Activated CD8-positive, alpha-beta memory T cell treated with anti-CD3 and anti-CD28 coated beads for 1 hour (primary cell): Measurements from ENCODE around the gene PDE6B.
A peak's percentile ranks its signal among the peaks of the same experiment; 100 is the strongest.
"Not testable (repeated sequence)": the region's sequence is repeated elsewhere in the genome, so short reads cannot be mapped to it uniquely, and the experiment has no call there.

Experiments used
- DNase-seq, 2 donors: peaks; one replicate each; pipeline ENCODE4 v3.0.0-alpha.2; 2020; ENCODE audit warnings: low read depth in 1 of 2; ENCODE audit errors: extremely low read depth in 1 of 2

Gene PDE6B

DNA sequence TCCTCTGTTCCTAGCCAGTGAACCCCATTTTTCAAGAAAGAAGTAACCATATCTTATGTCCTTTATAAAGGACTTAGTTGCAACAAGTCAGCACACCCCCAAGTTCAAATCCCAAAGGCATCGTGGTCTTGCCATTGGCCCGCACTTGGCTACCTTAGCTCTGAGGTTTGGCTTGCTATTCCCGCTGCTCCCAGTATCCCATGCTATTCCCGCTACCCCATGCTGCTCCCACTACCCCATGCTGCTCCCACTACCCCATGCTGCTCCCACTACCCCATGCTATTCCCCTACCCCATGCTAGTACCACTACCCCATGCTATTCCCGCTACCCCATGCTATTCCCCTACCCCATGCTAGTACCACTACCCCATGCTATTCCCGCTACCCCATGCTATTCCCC lies 42.8 kb downstream of the PDE6B start:
- not testable (repeated sequence) for DNase-seq

DNA sequence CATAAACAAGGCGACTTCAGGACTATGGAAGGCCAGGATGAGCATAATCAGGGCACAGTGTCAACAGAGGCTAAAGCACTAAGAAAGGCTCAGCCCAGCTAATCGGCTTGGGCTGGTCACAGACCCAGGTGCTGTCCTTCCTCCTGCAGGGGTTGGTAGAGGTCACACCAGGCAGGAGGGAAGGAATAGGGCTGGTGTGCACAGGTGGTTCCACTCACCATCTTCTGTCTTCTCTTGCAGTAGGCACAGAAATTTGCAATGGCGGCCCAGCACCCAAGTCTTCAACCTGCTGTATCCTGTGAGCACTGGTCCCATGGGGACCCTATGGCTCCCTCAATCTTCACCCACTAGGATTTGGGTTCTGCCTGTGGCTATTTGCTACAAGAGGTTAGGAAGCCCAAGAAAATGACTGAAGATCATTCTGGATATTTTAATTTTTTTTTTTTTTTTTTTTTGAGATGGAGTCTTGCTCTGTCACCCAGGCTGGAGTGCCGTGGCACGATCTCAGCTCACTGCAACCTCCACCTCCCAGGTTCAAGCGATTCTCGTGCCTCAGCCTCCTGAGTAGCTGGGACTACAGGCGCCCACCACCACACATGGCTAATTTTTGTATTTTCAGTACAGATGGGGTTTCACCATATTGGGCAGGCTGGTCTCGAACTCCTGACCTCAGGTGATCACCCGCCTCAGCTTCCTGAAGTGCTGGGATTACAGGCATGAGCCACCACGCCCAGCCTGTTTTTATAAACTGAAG lies 44.6 kb downstream of the PDE6B start:
- not testable (repeated sequence) for DNase-seq

DNA sequence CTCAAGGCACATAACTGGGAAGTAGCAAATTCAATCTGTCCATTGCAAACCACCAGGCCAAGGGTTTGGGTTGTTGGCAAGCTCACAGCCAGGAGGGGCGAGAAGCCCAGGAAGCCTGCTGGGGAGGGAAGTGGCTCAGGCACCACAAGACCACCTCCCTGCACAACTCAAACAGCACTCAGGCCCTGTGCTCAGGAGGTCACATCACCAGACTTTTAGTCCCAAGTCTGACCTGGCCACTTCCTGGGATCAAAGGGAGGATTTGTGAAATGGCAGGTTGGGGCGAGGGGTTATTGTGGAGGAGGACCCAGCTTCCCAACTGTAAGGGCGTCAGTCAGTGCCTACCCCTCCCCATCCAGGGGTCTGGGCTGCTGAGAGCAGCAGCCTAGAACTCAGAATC lies 46.4 kb downstream of the PDE6B start:
- no peak for DNase-seq

DNA sequence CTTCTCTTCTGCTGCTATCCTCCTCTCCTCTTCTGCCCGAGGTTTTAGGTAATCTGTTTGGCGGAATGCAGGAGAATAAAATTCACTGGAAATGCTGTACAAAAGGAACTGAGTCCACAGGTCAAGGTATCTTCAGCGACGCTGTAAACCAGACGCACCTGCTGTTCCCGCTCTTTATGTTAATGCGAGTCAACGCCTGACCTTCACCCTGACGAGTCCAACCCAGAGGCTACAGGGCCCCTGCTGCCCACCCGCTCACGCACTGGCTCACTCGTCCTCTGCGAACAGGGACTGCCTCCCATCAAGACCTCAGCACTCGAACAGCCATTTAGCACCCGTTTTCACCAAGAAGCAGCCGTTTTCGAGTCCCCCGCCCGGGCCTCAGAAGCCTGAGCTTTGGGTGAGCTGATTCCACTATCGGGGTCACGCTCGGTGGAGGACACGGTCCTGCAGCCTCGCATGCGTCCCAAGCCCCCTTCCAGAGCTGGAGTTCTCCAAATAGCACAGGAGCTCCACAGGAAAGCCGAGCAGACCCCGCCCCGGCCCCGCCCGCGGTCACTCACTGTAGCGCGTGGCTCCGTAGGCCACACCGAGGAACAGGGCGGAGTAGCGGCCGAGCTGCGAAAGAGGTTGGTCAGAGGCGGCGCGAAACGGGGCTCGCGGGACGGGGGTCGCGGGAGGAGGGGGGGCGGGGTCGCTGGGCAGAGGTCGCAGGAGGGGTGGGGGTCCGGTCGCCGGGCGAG lies 48.1 kb downstream of the PDE6B start:
- no peak for DNase-seq

DNA sequence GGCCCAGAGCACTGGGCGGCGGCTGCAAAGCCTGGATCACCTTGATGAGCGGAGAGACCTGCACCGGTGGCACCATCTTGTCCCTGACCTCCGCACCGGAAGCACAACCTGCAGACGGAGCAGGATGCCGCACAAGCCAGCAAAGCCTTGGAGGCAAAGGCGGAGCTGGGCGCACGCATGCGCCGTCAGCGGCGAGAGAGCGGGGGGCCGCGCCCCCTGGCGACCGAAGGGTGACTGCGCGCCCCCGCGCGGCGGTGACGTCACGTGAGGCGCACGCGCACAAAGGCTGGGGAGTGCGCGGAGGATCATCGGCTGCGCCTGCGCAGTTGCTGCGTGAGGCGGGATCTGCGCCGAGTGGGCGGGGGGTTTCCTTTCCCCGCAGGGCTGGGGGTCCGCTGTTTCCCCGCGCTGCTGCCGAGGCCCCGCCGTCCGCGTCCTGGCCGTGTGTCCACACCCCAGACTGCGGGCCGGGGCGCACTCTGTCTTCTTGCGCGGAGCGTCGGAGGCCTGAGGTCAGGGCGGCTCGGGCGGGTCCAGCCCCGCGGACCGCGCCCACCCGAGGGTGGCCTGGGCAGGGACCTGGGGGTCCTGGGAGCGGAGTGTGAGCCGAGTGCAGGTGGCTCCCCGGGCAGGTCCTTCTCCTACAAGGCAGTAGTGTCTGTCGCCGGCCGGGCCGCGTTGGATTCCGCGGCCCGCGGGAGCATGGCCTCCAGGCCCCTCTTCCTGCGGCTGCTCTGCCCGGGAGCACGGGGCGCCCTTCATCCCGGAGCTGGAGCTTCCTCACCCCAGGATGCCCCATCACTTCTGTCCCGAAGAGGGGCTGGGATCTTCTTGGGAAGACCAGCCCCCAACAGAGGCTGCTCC lies 49.0 kb downstream of the PDE6B start, which contains the start of the genes ATP5ME and MYL5:
Gene ATP5ME, minus strand, starts transcription at position 105 of the 864 bp plus-strand sequence. Its CDS starts 29 bp downstream, at position 76.
Gene MYL5, plus strand, starts transcription at position 371 of the 864 bp plus-strand sequence. CDS start 3,485 bp downstream, outside the sequence.
- DNase-seq, result peak; percentile 94 to 98

DNA sequence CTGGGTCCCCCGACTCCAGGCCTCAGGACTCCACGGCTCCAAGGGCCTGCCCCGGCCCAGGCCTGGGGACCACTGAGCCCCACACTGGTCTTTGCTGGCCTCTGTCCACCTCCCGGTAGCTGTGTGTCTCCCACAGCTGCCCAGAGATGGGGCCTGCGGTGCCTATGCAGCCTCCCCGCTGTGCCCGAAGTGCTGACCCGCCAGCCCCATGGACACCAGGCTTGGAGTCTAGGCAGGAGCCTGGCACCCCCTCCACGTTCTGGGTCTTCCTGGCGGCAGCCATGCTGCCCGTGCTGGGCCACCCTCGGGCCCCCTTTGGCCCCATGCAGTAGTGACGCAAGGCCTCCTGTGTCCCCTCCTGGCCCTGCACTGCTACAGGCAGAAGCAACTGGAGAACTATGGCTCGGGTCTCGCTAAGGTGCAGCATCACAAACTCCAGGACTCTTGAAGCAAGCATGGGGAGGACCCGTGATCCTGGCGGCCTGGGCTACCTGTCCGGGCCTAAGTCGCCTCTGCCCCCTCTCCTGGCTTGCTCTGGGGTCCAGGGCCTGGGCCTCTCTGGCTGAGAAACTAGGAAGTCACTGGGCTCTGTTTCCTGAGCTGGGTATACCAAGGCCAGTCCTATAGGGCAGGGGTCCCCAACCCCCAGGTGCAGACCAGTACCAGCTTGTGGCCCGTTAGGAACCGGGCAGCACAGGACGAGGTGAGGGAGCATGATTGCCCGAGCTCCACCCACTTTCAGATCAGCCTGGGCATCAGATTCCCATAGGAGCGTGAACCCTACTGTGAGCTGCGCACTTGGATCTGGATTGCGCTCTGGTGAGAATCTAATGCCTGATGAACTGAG lies 49.9 kb downstream of the PDE6B start:
- no peak for DNase-seq

DNA sequence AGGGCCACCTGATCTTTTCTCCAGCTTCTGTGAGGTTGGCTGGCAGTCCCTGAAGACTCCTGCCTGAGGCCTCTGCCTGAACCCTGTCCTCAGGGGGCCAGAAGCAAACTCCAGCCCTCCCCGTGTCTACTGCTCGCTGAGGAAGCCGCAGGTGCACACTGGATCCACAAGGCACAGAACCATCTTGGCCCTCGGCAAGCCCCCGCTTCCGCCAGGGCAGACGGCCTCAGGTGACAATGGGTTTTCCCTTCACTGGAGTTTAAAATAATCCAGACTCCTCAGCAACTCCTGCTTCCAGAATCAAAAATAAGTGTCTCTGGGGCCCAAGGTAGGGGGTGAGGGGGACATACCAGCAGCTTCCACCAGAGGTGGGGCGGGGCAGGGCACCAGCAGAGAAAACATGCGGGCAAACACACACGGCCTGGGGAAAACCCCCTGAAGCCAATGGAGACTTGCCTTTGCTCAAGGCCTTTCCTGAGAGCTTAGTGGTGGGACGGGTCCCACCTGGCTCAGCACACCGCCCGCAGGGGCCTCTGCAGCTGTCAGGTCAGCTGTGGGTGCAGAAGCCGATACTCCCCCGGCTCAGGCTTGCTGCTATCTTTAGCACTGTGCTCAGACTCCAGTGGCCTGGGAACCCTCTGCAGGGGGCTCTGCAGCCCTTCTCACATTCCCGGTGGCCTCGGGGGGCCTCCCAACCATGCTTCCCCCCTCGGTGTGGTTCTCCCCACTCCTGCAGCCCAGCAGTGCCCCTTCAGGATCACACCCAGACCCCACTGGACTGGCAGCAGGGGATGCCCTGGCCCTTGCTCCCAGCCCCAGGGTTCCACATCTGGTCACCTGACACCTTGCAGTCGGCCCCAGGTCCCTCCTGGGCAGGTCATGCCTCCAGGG lies 50.9 kb downstream of the PDE6B start:
- no peak for DNase-seq

DNA sequence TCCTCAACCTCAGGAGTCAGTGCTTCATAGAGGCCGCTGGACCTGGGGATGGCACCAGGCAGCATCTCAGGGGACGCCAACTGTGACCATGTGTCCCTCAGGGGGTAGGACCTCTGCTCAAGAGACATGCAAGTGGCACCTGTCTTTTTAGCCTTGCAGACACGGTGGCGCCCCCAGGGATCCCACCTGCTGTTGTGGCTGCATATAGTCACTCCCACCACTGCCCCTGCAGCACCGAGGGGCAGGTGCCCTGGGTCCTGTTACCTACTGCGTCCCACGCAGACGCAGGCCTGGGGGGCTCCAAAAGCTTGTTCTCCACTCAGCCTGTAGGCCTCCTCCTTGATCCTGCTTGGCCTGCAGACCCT lies 51.5 kb downstream of the PDE6B start:
- DNase-seq, result no peak

DNA sequence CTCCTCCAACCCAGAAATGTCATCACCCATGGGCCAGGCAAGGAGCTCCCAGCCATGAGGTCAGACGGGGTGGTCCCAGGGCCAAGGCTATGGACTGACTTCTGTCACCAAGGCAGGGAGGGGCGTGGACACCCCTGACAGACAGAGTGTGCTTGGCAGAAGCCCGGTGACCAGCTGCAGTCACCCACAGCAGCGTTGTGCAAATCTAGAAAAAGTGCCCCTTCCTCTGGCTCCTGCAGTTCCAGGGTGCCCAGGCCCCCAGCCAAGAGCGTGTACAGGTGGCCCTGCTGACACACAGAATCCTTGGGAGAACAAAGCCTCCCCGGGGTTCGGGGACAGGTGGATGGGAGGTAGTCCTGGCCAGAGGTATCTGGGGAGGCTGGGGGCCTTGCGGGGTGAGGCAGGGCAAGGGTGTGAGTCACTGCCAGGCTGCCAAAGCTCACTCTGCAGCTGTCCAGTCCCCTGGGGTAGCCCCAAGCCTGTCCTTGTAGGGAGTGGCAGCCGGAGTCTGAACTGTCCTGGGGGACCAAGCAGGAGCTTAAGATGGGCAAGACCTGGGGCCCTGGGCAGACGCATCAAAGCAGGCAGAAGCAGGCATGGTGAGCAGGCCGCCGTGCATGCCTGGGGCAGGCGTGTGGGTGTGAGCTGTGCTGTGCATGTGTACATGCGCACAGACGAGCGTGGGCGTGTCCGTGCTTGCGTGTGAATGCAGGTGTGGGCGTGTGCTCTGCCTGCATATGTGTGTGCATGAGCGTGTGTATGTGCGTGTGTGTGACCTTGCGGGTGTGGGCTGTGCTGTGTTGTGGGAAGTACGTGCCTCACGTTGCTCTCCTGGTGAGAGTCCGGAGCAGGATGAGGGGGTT lies 52.3 kb downstream of the PDE6B start:
- DNase-seq, result no peak

DNA sequence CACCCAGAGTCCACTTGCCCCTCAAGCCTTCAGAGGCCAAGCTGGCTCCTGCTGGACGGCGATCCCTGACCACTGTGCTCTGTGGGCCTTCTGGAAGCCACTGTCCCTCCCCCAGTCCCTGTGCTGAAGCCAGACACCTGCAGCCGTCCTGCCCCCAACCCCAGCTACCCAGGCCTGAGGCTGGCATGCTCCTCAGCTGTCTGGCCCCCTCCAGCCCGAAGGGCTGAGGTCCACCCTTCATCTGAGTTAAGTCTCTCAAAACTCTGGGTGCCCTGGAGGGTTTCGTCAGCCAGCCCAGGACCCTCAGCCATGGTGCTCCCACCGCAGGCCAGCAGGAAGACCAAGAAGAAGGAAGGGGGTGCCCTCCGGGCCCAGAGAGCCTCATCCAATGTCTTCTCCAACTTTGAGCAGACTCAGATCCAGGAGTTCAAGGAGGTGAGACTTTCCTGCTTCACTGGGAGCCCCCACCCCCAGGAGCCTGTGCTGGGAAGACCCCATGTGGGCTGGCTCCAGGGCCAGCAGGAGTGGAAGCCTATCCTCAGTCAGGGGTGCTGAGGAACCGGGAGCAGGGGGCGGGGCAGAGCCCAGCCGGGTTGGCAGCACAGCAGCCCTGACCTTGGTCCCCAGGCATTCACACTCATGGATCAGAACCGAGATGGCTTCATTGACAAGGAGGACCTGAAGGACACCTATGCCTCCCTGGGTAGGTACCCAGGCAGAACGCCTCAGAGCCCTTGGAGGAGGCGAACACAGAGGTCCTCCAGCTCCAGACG lies 53.1 kb downstream of the PDE6B start:
- no peak for DNase-seq

DNA sequence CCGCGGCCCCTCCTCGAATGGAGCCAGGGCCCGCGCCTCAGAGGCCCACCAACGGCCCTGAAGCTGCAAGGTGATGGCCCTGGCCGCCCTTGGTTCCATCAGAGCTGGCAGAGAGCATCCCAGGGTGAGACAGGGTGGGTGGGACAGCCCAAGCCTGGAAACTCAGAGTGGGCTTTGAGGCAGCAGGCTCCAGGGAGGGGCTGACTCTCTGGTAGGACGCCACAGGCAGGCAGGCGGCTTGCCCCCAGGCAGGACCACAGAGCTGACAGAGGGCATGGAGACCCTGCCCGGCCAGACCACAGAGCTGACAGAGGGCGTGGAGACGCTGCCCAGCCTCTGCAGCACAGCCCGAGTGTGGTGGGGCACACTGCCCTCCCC lies 53.7 kb downstream of the PDE6B start:
- DNase-seq, result no peak

DNA sequence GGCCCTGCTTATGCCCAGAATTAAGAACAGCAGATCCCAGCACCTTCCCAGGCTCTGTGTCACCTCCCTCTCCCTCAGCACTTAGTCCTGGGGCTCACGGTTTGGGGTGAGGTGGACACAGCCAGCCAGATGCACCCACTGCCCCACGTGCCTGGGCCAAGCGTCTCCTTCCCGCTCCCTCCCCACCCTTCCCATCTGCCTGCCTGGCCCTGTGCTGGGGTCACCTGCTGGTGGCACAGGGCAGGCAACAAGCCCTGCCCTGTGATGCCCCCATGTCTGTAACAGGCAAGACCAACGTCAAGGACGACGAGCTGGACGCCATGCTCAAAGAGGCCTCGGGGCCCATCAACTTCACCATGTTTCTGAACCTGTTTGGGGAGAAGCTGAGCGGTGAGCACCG lies 54.3 kb downstream of the PDE6B start:
- DNase-seq, result no peak

DNA sequence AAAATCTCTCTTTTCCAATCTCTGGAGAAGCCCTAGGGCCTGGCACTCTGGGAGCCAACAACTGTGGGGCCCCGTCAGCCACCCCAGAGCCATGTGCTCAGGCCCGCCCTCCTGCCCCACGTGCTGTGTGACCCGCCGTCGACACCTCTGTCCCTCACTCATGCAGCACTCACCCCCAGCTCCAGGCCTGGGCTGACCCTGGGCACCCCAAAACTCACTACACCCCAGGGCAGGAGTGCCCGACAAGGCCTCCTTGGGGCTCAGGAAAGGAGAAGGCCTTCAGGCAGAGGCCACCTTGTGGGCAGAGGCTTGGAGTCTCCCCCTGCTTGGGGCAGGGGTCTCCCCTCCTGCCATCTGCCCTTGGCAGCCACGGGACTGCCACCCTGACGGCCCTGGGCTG lies 54.7 kb downstream of the PDE6B start:
- DNase-seq, result no peak

DNA sequence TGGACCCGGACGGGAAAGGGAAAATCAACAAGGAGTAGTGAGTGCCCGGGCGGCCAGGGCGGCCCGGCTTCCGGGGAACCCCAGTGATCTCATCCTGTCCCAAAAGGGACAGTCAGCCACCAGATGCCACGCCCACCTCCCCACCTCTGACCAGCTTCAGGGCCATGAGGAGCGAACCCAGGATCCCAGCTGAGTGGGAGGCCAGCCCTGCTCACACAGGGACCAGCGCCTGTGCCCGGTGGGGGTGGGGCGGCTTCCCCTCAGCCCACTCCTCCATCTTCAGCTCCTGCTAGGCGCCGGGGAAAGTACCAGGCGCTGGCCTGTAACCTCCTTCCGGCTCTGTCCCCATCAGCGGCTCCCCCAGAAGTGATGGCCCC lies 55.2 kb downstream of the PDE6B start:
- no peak for DNase-seq

DNA sequence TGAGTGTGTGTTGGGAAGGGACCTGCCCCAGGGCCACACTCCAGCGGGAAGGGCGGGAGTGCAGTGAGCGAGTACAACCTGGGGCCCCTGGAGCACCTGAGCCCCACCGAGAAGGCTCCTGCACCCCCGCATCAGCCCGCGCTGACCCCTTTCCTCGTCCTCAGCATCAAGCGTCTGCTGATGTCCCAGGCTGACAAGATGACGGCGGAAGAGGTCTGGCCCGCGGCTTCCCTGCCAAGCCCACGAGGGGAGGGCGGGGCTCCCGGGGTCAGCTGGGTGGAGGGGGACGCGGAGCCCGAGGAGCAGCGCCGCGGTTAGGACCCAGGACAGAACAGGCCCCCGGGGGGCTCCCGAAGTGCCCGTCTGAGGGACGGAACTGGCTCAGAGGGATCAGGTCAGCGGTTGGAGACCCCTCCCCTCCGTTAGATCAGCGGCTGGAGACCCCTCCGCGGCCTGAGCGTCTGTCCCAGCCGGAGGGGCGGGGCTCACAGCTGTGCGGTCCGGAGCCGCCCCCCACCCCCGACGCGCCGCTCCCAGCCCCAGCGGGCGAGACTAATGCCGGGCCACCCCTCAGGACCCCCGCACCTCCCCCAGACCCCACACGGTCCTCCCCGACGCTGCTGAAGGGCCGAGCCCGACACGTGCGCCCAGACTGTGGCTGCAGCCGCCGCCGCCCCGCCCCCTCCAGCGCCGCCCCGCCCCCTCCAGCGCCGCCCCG lies 55.7 kb downstream of the PDE6B start:
- no peak for DNase-seq

DNA sequence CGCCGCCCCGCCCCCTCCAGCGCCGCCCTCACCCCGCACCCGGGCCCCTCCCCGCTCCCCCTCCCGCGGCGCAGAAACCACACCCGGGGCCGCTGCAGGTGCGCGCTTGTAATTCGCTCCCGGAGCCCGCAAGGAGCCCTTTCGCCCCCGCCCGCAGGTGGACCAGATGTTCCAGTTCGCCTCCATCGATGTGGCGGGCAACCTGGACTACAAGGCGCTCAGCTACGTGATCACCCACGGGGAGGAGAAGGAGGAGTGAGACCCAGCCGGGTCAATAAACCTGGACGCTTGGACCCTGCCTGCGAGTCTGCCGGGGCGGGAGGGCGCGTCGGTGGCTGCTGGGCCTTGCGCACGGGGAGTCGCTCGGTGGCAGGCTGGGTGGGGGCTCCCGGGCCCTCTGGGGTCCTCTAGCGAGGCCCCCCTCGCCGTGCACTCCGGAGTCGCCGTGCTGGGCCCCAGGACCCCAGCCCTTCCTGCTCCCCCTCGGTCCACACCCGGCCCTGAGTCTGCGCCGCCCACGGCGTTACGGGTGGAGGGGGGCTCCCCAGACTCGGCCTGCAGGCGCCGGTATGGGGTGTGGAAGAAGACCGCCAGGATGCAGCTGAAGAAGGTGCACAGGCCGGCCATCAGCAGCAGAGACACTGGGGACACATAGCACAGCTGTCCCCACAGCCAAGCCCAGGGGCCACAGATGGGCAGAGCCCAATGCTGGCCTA lies 56.5 kb downstream of the PDE6B start:
- DNase-seq, result no peak
